Caco-2 (cell line): ENCODE measurements around the gene DGKQ. TPM values are rescaled to one million over a fixed set of nuclear protein-coding genes. Genes with fewer than 3 reads are reported as not detected.
A peak's percentile ranks its signal among the peaks of the same experiment; 100 is the strongest.

Source experiments
- BruUV-seq: library from RNA; stranded (reverse); fragments of 400-500 nt; replicated peaks from 2 replicates; lab custom pipeline; 2021; lab: Mats Ljungman, UMichigan
- CTCF ChIA-PET: fragments of 300-600 bp; sonication (Branson Sonifier 250); formaldehyde crosslinking; loops from one replicate; lab custom pipeline; 2022; ENCODE audit warnings: antibody characterized with exemption; lab: Charles Lee
- POLR2A ChIA-PET: fragments of 300-600 bp; sonication (Branson Sonifier 250); formaldehyde crosslinking; loops from one replicate; lab custom pipeline; 2022; ENCODE audit warnings: antibody characterized with exemption; lab: Charles Lee
- DNase-seq, 2 experiments: peaks; one replicate each; pipeline versions ENCODE4 v3.0.0 to v3.0.0-alpha.2; 2020 to 2022
- H3K27me3 ChIP-seq: replicated peaks from 2 replicates; pipeline ENCODE4 v1.6.0; 2011; ENCODE audit warnings: low read length; ENCODE audit not compliant: control insufficient read depth, insufficient read depth
- H3K36me3 ChIP-seq: 2 replicates; pipeline ENCODE4 v1.5.1; 2011; ENCODE audit warnings: low read length; ENCODE audit not compliant: control insufficient read depth, insufficient read depth
- H3K4me1 ChIP-seq: fragments of 250-450 bp; sonication (Bioruptor Pico); 2 replicates; pipeline ENCODE4 v1.5.1; 2020; ENCODE audit warnings: mild to moderate bottlenecking
- H3K4me3 ChIP-seq: 2 replicates; pipeline ENCODE4 v1.5.1; 2011; ENCODE audit warnings: low read depth, mild to moderate bottlenecking, control low read depth, low read length
- H3K9me3 ChIP-seq: fragments of 250-450 bp; sonication (Bioruptor Pico); 2 replicates; pipeline ENCODE4 v1.5.1; 2020; ENCODE audit warnings: mild to moderate bottlenecking, moderate library complexity
- H3K27ac Mint-ChIP-seq: one replicate; pipeline ENCODE4 v1.8.0; 2022; ENCODE audit warnings: mixed read lengths; ENCODE audit not compliant: unreplicated experiment
- H3K27me3 Mint-ChIP-seq: one replicate; pipeline ENCODE4 v1.8.0; 2022; ENCODE audit warnings: mixed read lengths; ENCODE audit not compliant: insufficient read depth, unreplicated experiment
- H3K36me3 Mint-ChIP-seq: one replicate; pipeline ENCODE4 v1.8.0; 2022; ENCODE audit warnings: mild to moderate bottlenecking, mixed read lengths; ENCODE audit not compliant: insufficient read depth, unreplicated experiment
- H3K4me1 Mint-ChIP-seq: one replicate; pipeline ENCODE4 v1.8.0; 2022; ENCODE audit warnings: low read depth, mixed read lengths; ENCODE audit not compliant: unreplicated experiment
- H3K4me3 Mint-ChIP-seq: one replicate; pipeline ENCODE4 v1.8.0; 2022; ENCODE audit warnings: mild to moderate bottlenecking, moderate library complexity, mixed read lengths; ENCODE audit not compliant: unreplicated experiment
- H3K9me3 Mint-ChIP-seq: one replicate; pipeline ENCODE4 v1.8.0; 2022; ENCODE audit warnings: mixed read lengths; ENCODE audit not compliant: unreplicated experiment
- CTCF ChIP-seq, 2 experiments: fragments of 200-600 bp in 1 of 2; IDR thresholded peaks; 1 replicate in 1 of 2; 2 replicates in 1 of 2; pipeline versions ENCODE4 v1.5.1 to v1.8.0; 2011 to 2022; ENCODE audit warnings: antibody characterized with exemption in 1 of 2, control low read depth in 1 of 2, inconsistent platforms in 1 of 2, low read depth in 1 of 2, low read length in 1 of 2, mild to moderate bottlenecking in 1 of 2, moderate library complexity in 1 of 2; ENCODE audit not compliant: insufficient read depth in 1 of 2, severe bottlenecking in 1 of 2, unreplicated experiment in 1 of 2
- intact Hi-C: fragments of 100-400 bp; cut with micrococcal nuclease; formaldehyde crosslinking; loops from one replicate; pipeline ENCODE4 v1.10.0; 2022; ENCODE audit not compliant: unreplicated experiment
- total RNA-seq: library from RNA; stranded (reverse); gene quantifications from 2 replicates; pipeline ENCODE4 v1.2.3, GENCODE V29; 2022

The DGKQ gene
- total RNA-seq, 1 experiment from 2014 or later = 14.1 TPM

- no peak for TF ChIP-seq CTCF (IDR thresholded peaks at IDR 0.05; ENCODE audit: insufficient read depth in 1 of 2, low read depth in 1 of 2, low read length in 1 of 2, severe bottlenecking in 1 of 2, unreplicated experiment in 1 of 2)
- H3K36me3 Mint-ChIP-seq = peaks cover 6% of the 10 kb centered on the region
- intact Hi-C loops = no loop called here
- no peak for DNase-seq
- H3K27me3 ChIP-seq = no peaks in the 10 kb centered on the region
- H3K36me3 ChIP-seq = no peaks in the 10 kb centered on the region
- H3K4me3 Mint-ChIP-seq = no peak overlapping the region
- no TSS peak for BruUV-seq
- peak overlapping the region; percentile 30 for H3K27ac Mint-ChIP-seq
- peaks cover 15% of the 10 kb centered on the region for H3K4me1 Mint-ChIP-seq
- no peaks in the 10 kb centered on the region for H3K9me3 ChIP-seq
- ChIA-PET POLR2A (no interaction called here), CTCF (no interaction called here)
- peaks cover 9% of the 10 kb centered on the region for H3K4me1 ChIP-seq
- no peaks in the 10 kb centered on the region for H3K9me3 Mint-ChIP-seq
- H3K27me3 Mint-ChIP-seq = no peaks in the 10 kb centered on the region
- H3K4me3 ChIP-seq = no peak overlapping the region
Measured at GRCh38 chr4:925771-926500, 47.4 kb downstream of the DGKQ start.

GRCh38 chr4:925171-925570, 48.2 kb downstream of the DGKQ start:
- Histone ChIP-seq H3K4me1 (peaks cover 6% of the 10 kb centered on the region), H3K27me3 (no peaks in the 10 kb centered on the region), H3K36me3 (no peaks in the 10 kb centered on the region), H3K4me3 (no peak overlapping the region), H3K9me3 (no peaks in the 10 kb centered on the region)
- H3K4me3 Mint-ChIP-seq = no peak overlapping the region
- DNase-seq = no peak
- no TSS peak for BruUV-seq
- no peaks in the 10 kb centered on the region for H3K9me3 Mint-ChIP-seq
- TF ChIP-seq CTCF (IDR thresholded peaks at IDR 0.05; ENCODE audit: insufficient read depth in 1 of 2, low read depth in 1 of 2, low read length in 1 of 2, severe bottlenecking in 1 of 2, unreplicated experiment in 1 of 2) = no peak
- ChIA-PET CTCF (no interaction called here), POLR2A (no interaction called here)
- intact Hi-C loops = no loop called here
- H3K4me1 Mint-ChIP-seq = peaks cover 7% of the 10 kb centered on the region
- H3K27me3 Mint-ChIP-seq = no peaks in the 10 kb centered on the region
- H3K27ac Mint-ChIP-seq = no peak overlapping the region
- H3K36me3 Mint-ChIP-seq = peaks cover 5% of the 10 kb centered on the region

- Mint-ChIP-seq H3K27me3 (no peaks in the 10 kb centered on the region), H3K4me3 (no peak overlapping the region), H3K27ac (no peak overlapping the region), H3K4me1 (peaks cover 6% of the 10 kb centered on the region), H3K9me3 (peaks cover 6% of the 10 kb centered on the region), H3K36me3 (peaks cover 13% of the 10 kb centered on the region)
- DNase-seq = no peak
- H3K4me1 ChIP-seq = no peaks in the 10 kb centered on the region
- CTCF ChIA-PET = no interaction called here
- intact Hi-C loops = no loop called here
- no peaks in the 10 kb centered on the region for H3K27me3 ChIP-seq
- H3K4me3 ChIP-seq = no peak overlapping the region
- no peaks in the 10 kb centered on the region for H3K9me3 ChIP-seq
- no peaks in the 10 kb centered on the region for H3K36me3 ChIP-seq
- BruUV-seq = no TSS peak
- no peak for TF ChIP-seq CTCF (IDR thresholded peaks at IDR 0.05; ENCODE audit: insufficient read depth in 1 of 2, low read depth in 1 of 2, low read length in 1 of 2, severe bottlenecking in 1 of 2, unreplicated experiment in 1 of 2)
- POLR2A ChIA-PET = no interaction called here
Measured at GRCh38 chr4:924107-925096, 49.0 kb downstream of the DGKQ start.
